ENCODE results near the gene KAZN.

KAZN gene

GRCh38 chr1:15080328-15081007, 482.0 kb downstream of the KAZN start:
- DNase-seq = peak; percentile 28

GRCh38 chr1:15081102-15081501, 482.6 kb downstream of the KAZN start:
- no peak for DNase-seq

DNA sequence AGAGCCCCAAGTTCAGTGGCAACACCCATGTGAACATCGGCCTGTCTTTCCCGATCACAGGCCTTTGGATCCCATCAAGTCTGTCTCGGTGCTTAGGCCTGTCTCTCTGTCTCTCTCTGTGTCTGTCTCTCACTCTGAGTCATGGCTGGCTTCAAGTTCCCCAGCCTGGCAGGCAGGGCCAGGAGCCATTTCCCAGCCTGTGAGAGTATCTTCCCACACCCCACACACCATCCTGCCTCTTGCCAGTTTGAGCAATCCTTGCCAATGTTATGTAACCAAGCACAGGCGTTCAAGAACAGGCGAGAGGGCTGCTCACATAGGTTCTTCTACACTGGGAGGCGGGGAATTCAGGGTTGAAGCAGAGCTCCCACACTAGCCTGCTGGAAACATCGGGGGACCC, 485.1 kb downstream of the KAZN start:
- DNase-seq = no peak

DNA sequence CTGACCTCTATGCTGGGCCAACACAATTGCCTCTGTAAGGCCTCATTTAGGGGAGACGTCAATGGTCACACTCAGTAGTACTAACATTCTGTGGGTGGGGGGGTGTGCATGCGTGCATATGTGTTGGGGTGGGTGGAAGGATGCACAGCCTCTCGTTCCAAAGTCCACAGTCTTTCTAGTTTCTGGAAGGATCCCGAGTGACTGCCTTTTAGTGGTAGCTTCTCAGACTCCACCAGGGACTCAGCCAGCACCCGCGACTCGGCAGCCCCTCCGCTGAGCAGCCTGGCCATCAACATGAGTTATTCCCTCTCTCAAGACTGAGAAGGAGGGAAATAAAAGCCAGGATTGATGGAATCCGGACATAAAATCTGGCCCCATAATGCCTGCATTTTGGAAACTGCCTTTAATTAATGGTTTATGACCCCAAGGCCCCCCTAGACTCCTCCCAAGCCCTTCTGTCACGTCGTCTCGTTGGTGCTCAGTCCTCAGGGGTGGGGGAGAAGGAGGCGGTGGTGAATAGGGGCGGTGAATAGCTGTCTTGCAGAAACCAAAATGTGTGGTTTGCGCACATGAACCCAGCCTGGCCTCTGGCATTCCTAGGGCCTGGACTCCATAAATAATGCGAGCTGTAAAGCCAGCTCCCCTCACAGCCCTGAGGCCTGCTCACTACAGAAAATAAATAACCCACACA, 489.9 kb downstream of the KAZN start:
- no peak for DNase-seq

DNA sequence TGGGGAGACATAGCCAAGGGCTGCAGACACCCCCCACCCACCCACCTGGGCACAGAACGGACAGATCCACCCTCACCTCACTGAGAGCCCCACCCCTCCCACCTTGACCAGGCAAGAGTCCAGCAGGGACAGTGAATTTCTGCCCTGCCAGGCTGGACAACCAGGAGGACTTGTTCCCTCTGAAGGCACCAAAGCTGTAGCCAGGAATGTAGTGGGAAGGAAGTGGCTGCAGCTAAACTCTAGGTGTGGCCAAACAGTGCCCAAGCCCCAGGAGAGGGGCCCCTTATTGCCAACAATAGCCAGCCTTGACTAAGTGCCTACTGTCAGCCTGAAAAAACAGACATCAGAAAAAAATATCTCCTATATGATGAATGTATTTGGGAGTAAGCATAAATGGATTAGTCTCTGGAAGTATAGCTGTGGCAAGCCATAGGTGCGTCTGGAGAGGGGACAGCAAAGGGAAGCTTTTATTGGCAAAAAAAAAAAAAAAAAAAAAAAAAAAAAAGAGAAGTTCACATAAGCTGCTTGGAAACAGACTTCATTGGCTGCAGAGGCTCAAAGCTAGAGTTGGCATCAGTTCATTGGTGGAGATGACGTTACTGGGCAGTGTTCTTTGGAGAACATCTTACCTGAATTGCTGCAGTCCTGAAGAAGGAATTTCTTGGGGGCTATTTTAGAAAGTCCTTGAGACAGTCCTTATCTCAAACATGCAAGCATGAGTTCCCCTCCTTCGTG, 490.9 kb downstream of the KAZN start:
- DNase-seq = no peak

GRCh38 chr1:15090373-15090772, 491.9 kb downstream of the KAZN start:
- DNase-seq = no peak

DNA sequence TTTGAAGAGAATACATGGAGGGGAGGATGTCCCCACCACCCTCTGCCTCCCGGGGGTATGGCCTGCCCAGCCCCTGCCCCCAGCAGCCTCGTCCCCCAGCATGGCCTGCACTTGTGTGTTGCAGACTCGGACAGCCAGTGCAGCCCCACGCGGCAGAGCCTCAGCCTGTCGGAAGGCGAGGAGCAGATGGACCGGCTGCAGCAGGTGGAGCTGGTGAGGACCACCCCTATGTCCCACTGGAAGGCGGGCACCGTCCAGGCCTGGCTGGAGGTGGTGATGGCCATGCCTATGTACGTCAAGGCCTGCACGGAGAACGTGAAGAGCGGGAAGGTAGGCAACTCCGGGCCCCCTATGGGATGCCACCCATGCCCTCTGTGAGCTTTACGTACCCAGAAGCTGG, 495.6 kb downstream of the KAZN start:
- DNase-seq = no peak

DNA sequence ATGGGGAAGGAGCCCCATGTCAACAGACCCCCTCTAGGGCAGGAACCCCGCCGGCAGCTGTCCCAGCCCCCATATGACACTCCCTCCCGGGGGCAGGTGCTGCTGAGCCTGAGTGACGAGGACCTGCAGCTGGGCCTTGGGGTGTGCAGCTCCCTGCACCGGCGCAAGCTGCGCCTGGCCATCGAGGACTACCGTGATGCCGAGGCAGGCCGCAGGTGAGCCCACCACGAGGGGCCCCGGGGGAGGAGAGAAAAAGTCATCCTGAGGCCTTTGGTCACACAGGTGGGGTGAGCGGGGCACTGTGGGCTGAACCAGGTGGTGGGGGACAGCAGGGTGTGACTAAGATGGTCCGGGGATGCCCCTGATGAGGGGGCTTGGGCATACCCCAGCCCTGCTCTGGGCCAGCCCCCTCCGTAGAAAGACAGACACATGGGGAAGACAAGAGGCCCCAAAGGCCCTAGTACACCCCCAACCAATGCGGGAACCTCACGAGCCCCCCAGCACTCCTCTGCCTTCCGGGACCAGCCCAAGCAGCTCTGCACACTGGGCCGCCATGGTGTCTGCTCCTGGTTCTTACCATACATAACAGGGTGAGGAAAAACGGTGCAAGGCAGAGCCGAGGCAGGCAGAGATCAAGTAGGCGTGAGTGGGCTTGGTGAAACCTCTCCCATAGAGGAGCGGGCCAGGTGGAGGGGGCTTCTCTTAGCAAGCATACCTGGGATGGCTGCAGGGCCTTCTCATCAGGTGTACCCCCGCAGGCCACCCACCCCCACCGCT, 496.4 kb downstream of the KAZN start:
- no peak for DNase-seq

DNA sequence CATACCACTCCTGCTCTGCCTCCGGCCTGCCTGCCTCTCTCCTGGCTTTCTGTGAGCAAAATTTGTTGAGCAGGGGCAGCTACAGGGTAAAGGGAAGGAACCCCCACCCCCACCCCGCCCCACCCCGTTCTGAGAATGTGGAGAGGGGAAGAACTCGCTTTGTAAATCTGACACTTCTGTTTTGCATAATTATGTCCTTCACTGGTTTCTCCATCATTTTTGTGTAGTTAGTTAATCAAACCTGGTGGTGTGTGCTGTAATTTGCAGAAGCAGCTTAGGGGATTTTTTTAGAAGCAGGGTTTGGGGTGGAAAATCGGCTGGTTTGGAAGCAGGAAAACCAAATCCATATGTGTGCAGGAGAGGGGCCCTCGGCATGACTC, 497.0 kb downstream of the KAZN start:
- DNase-seq = no peak

DNA sequence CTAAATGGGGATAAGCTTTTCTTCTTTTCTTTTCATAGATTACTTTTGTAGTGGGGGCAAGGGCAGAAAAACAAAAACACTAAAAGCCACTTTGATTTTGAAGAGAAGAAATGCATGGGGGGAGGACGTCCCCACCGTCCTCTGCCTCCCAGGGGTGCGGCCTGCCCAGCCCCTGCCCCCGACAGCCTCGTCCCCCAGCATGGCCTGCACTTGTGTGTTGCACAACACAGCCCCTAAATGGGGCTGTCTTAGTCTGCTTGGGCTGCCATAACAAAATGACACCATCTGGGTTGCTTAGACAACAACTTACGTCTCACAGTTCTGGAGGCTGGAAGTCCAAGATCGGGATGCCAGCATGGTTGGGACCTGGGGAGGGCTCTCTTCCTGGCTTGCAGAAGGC, 497.8 kb downstream of the KAZN start:
- DNase-seq = no peak

- no peak for DNase-seq
These were observed 500.0 kb downstream of the KAZN start for GRCh38 chr1:15098176-15099125.

GRCh38 chr1:15099441-15100120, 501.1 kb downstream of the KAZN start:
- DNase-seq = no peak

DNA sequence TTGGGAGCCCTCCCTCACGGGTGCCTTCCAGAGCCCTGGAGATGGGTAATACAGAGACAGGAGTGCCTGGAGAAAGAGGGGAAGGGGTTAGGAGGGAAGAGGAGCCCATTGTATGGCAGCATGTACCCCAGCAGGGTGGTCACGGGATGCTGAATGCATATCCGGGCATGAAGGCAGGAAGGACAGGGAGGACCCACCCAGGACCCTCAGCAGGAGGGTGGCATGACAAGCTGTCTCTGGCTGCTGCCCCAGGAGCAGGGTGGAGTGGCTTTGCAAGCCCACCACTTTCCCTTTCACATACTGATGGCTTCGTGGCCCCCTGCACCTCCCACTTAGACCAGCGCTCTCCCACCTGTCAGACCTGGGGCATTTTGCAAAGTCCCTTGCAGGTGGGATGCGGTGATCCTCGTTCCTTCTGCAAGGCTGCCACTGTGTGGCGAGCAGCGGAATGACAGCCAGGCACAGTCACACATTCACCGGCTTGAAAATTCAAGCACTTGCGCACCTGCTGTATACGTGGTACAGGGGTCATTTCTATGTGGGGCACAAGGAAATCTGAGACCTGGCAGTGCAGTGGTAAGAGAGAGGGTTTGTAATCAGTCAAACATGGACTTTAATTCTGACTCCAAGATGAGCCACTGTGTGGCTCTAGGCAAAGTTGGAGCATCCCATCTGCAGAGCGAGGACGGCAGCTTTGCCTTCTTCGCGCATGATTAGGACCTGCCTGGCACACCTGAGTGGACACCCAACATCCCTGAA, 501.8 kb downstream of the KAZN start:
- DNase-seq = peak; percentile 15

DNA sequence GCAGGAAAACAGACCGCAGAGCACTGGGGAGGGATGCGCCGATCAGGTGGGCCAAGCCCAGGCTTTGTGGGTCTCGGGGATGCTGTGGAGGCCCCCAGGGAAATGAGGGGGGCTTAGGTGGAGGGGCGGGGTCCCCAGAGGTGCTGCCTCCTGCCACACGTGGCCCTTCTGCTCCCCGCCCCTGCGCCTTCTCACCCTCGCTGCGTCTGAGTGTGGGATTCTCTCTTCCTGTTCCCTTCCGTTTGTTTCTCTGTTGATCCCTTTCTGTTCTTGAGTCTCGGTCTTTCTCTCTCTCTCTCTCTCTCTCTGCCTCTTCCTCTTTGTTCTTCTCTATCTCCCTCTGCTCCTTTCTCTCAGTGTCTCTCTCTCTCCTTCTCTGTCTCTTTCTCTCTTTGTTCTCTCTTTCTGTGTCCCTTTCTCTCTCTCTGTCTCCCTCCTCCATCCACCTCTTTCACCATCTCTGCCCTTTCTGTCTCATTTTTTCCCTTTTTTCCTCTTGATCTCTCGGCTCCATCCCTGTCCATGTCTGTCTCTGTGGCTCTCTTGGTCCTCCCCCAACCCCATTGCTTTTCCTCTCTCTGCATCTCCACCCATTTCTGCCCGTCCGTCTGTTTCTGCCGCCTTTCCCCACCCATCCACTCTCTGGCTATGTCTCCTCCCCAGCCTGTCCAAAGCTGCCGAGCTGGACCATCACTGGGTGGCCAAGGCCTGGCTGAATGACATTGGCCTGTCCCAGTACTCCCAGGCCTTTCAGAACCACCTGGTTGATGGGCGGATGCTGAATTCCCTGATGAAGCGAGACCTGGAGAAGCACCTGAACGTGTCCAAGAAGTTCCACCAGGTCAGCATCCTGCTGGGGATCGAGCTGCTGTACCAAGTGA, 502.6 kb downstream of the KAZN start:
- DNase-seq = no peak

DNA sequence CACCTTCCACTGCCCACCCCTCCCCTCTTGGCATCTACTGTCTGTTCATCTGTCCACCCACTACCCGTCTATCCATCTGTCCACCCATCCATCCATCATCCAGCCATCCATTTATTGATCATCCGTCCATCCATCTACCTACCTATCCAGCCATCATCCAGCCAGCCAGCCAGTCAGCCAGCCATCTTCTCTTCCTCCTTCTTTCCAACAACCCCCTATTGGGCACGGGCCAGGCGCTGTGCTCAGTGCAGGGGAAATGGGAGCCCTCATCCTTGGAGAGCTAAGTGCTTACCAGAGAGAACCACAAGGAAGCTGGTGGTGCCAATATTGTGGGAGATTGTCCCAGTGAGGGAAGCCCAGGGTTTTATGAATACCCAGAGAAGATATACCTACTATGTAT, 503.3 kb downstream of the KAZN start:
- DNase-seq = no peak

DNA sequence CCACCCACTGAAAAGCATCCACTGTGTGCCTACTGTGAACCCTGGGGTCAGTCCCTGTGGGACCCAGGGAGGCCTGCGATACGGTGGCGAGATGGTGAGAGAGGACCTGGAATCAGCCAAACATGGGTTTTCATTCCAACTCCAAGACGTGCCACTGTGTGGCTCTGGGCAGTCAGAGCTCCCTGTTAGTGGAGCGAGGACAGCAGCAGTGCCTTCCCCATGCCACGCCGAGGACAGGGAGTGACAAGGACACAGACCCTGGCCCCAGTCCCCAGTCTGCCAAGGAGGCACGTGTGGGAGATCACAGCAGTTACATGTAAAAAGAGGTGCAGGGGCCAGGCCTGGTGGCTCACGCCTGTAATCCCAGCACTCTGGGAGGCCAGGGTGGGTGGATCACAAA, 504.2 kb downstream of the KAZN start:
- no peak for DNase-seq

- DNase-seq = no peak
These were observed 504.7 kb downstream of the KAZN start for GRCh38 chr1:15103211-15103610.

DNA sequence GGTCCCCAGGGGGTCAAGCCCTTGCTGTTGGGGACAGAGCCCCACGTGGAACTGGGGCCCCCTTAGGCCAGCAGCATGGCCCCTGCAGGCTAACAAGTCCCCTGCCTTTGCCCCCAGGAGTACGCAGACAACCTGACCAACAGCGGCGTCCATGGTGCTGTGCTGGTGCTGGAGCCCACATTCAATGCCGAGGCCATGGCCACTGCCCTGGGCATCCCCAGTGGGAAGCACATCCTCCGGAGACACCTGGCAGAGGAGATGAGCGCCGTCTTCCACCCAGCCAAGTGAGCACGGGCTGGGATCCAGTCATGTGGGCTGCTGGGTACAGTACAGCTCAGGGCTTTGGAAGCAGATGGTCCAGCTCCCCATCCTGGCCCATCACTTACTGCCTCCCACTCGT, 505.4 kb downstream of the KAZN start:
- DNase-seq = no peak

- DNase-seq = no peak
These were observed 506.3 kb downstream of the KAZN start for GRCh38 chr1:15104768-15105167.

DNA sequence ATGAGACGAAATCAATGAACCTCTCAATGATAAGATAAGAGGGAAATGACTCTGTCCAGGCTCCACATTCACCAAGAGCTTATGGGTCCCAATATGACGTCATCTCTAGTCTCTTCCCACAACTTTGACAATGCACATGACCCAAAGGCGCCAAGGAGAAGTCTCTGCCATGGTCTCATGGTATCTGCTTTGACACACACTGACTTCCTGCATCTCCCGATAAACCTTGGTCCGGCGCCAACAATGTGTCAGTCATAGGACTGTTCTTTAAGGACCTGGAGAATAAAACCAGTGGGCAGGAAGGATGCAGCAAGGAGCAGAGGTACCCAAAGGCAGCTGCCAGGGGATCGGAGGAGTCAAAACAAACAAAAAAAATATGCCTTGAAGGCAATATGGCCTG, 508.1 kb downstream of the KAZN start:
- DNase-seq = no peak

Measured in NK-92 treated with Interleukin-12 subunit alpha and Interleukin-12 subunit beta, amount 100 ng/mL, for 24 hours (cell line).